Smooth muscle cell (in vitro differentiated cells): ENCODE data around the gene KDM1A. TPM values are rescaled to one million over a fixed set of nuclear protein-coding genes. Genes with fewer than 3 reads are reported as not detected.
"Not testable (repeated sequence)": the region's sequence is repeated elsewhere in the genome, so short reads cannot be mapped to it uniquely, and the experiment has no call there.

Source experiments
- DNase-seq: peaks from one replicate; lab custom pipeline; 2025; ENCODE audit not compliant: unreplicated experiment; lab: John Stamatoyannopoulos, UW
- H2AFZ ChIP-seq: fragments of 200-600 bp; sonication (generic); 2 replicates; pipeline ENCODE4 v1.6.0; 2016; ENCODE audit warnings: antibody characterized with exemption, low read depth, mild to moderate bottlenecking
- H3F3A ChIP-seq: fragments of 200-600 bp; sonication (generic); 2 replicates; pipeline ENCODE4 v1.6.0; 2017; ENCODE audit warnings: antibody characterized with exemption, low read depth
- H3K27ac ChIP-seq: fragments of 200-600 bp; sonication (generic); 2 replicates; pipeline ENCODE4 v1.5.1; 2016; ENCODE audit warnings: low read depth, mild to moderate bottlenecking
- H3K27me3 ChIP-seq: fragments of 200-600 bp; sonication (generic); 2 replicates; pipeline ENCODE4 v1.6.1; 2016; ENCODE audit warnings: low read depth, mild to moderate bottlenecking
- H3K36me3 ChIP-seq: fragments of 200-600 bp; sonication (generic); 2 replicates; pipeline ENCODE4 v1.5.1; 2016; ENCODE audit warnings: low read depth
- H3K4me1 ChIP-seq: fragments of 200-600 bp; sonication (generic); 2 replicates; pipeline ENCODE4 v1.5.1; 2016; ENCODE audit warnings: low read depth
- H3K4me2 ChIP-seq: fragments of 200-600 bp; sonication (generic); 2 replicates; pipeline ENCODE4 v1.6.0; 2016; ENCODE audit warnings: mild to moderate bottlenecking
- H3K4me3 ChIP-seq: fragments of 200-600 bp; sonication (generic); 2 replicates; pipeline ENCODE4 v1.5.1; 2016; ENCODE audit warnings: mild to moderate bottlenecking
- H3K79me2 ChIP-seq: fragments of 200-600 bp; sonication (generic); 2 replicates; pipeline ENCODE4 v1.6.0; 2016; ENCODE audit warnings: low read depth, mild to moderate bottlenecking
- H3K9ac ChIP-seq: fragments of 200-600 bp; sonication (generic); 2 replicates; pipeline ENCODE4 v1.6.0; 2016; ENCODE audit warnings: low read depth
- H3K9me3 ChIP-seq: fragments of 200-600 bp; sonication (generic); replicated peaks from 2 replicates; pipeline ENCODE4 v1.5.1; 2016; ENCODE audit warnings: low read depth
- H4K20me1 ChIP-seq: fragments of 200-600 bp; sonication (generic); 2 replicates; pipeline ENCODE4 v1.6.0; 2016; ENCODE audit warnings: low read depth
- WGBS: methylation state at CpG from one replicate; pipeline ENCODE4 v1.1.7; 2016; ENCODE audit warnings: low lambda C conversion rate; 5-methylcytosine and 5-hydroxymethylcytosine counted together
- polyA plus RNA-seq: library from polyadenylated mRNA; unstranded; fragments of >200 nt; fragmentation: Nextera tagmentation; extraction: Ambion mirVana; gene quantifications from 2 replicates; pipeline ENCODE4 v1.2.1, GENCODE V29; 2016
- total RNA-seq: library from RNA; depleted of rRNA; stranded (reverse); fragments of >200 nt; gene quantifications from 2 replicates; pipeline ENCODE4 v1.2.3, GENCODE V29; 2014
- TF ChIP-seq, protein P1 (sequence below): fragments of 200-600 bp; sonication (generic); IDR thresholded peaks from 2 replicates; pipeline ENCODE4 v1.5.1; 2017; ENCODE audit warnings: borderline replicate concordance, mild to moderate bottlenecking, antibody characterized with exemption; ENCODE audit not compliant: insufficient read depth, poor library complexity, severe bottlenecking

The KDM1A gene
- total and polyA plus RNA-seq, 2 experiments from 2014 or later, result 93.0 to 103 TPM

DNA sequence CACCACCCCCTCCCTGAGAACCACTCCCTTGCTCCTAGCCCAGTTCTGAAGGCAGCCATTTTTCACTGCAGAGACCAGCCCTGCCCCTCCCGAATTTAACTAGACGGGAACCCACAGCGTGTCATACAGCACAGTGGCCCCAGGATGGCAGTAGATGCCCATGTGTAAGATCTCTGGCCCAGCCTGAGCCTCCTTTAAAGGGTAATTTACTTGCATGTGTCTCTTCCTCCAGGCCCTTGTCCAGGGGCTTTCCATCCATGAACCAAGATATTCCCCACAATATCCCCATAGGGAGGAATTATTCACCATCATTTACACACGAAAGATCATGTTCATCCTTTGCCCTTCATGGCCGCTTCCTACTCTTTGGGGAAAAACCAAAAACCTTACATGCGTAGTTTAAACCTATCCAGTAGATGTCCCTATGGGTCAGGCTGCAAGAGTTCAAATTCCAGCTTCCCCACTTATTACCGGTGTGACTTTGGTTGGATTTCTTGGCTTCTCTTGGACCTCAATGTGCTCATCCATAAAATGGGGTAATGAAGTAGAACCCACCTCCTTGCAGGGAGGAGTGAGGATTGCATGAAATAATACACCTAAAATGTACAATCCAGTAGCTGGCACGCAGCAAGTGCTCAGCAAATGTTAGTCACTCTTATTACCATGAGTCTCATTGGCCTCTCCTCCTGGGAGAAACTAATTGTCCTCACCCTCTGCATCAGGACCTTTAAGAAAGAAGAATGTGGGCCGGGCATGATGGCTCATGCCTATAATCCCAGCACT, 42.6 kb upstream of the KDM1A start:
- no peaks in the 10 kb centered on the region for H3K9me3 ChIP-seq
- no peaks in the 10 kb centered on the region for H3K36me3 ChIP-seq
- no peak overlapping the region for H3K4me2 ChIP-seq
- H3K27me3 ChIP-seq, result peaks cover 2% of the 10 kb centered on the region
- WGBS, result 46% methylated on average over 9 of the region's 9 CpGs
- no peaks in the 10 kb centered on the region for H3F3A ChIP-seq
- H3K27ac ChIP-seq, result no peak overlapping the region
- no peak overlapping the region for H3K9ac ChIP-seq
- H4K20me1 ChIP-seq, result no peaks in the 10 kb centered on the region
- no peaks in the 10 kb centered on the region for H3K79me2 ChIP-seq
- H3K4me1 ChIP-seq, result no peaks in the 10 kb centered on the region
- no peak overlapping the region for H3K4me3 ChIP-seq
- peak; percentile 14 for DNase-seq
- no peak overlapping the region for H2AFZ ChIP-seq
- TF ChIP-seq, protein P1, sequence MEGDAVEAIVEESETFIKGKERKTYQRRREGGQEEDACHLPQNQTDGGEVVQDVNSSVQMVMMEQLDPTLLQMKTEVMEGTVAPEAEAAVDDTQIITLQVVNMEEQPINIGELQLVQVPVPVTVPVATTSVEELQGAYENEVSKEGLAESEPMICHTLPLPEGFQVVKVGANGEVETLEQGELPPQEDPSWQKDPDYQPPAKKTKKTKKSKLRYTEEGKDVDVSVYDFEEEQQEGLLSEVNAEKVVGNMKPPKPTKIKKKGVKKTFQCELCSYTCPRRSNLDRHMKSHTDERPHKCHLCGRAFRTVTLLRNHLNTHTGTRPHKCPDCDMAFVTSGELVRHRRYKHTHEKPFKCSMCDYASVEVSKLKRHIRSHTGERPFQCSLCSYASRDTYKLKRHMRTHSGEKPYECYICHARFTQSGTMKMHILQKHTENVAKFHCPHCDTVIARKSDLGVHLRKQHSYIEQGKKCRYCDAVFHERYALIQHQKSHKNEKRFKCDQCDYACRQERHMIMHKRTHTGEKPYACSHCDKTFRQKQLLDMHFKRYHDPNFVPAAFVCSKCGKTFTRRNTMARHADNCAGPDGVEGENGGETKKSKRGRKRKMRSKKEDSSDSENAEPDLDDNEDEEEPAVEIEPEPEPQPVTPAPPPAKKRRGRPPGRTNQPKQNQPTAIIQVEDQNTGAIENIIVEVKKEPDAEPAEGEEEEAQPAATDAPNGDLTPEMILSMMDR, result peak; percentile 82

DNA sequence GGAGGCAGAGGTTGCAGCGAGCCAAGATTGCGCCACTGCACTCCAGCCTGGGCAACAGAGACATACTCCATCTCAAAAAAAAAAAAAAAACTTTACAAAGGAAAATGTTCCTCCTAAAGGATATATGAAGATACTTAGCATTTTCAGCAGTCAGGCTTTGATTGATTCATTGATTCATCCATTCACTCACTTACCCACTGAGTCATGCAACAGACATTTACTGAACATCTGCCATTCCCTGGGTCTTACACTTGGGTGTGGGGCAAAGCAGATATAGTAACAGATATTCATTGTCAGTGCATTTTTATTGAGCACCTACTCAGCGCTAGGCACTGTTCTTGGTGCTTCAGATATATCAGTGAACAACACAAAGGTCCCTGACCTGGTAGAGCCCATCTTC, 41.0 kb upstream of the KDM1A start:
- DNase-seq, result no peak
- TF ChIP-seq, protein P1, result no peak
- Histone ChIP-seq H4K20me1 (no peaks in the 10 kb centered on the region), H3K9ac (no peak overlapping the region), H3K36me3 (no peaks in the 10 kb centered on the region), H3K9me3 (no peaks in the 10 kb centered on the region), H3K79me2 (no peaks in the 10 kb centered on the region), H3K4me3 (no peak overlapping the region), H3K4me1 (no peaks in the 10 kb centered on the region), H3K27me3 (peaks cover 9% of the 10 kb centered on the region), H3F3A (no peaks in the 10 kb centered on the region), H3K4me2 (no peak overlapping the region), H2AFZ (no peak overlapping the region), H3K27ac (no peak overlapping the region)
- WGBS, result 98% methylated on average over 3 of the region's 3 CpGs

DNA sequence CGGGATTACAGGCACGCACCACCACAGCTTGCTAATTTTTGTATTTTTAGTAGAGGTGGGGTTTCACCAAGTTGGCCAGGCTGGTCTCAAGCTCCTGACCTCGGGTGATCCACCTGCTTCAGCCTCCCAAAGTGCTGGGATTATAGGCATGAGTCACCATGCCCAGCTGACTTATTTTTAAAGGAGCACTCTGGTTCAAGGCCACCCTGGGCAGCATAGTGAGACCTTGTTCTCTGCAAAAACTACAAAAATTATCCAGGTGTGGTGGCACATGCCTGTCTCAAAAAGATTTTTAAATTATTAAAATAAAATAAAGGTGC, 38.8 kb upstream of the KDM1A start:
- 88% methylated on average over 3 of the region's 3 CpGs for WGBS
- not testable (repeated sequence) for H3K4me3 ChIP-seq, H3K4me2 ChIP-seq

DNA sequence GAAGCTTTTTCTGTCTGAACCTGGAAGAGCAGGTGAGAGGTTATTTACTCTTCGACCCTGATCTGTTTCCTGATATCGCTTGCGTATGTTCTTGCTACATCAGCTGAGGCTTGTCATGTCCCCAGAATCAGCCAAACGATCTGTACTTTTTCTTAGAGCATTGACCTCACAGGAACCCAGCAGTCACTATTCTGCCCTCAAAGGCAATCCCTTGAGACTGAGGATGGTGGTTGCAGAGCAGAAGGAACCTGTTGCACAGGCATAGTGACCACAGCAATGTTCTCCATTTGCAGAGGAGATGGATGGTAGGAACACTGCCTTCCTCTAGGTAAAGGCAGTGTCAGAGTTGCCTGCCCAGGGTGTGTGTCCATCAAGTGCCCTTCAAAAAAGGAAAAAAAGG, 35.3 kb upstream of the KDM1A start:
- TF ChIP-seq, protein P1, result no peak
- 90% methylated on average over 4 of the region's 4 CpGs for WGBS
- no peaks in the 10 kb centered on the region for H3K4me1 ChIP-seq

More for the DNA sequence above, 38.8 kb upstream of the KDM1A start:
- H3K9me3 ChIP-seq, H3F3A ChIP-seq, H3K4me1 ChIP-seq, H3K9ac ChIP-seq, H3K27ac ChIP-seq, DNase-seq, H2AFZ ChIP-seq, H3K27me3 ChIP-seq, H3K36me3 ChIP-seq, H4K20me1 ChIP-seq, H3K79me2 ChIP-seq: not testable (repeated sequence)

DNA sequence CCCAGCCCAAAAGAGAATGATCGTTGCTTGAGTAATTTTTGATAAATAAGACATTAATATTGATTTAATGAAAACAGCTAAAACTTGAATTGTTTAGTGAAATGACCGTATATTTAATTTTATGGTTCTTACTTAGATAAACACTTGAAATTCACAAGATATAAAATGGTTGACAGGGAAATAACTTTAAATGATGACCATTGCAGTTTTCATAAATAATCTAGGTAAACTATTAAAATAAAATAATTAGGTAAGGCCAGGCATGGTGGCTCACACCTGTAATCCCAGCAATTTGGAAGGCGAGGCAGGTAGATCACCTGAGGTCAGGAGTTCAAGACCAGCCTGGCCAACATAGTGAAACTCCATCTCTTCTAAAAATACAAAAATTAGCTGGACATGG, 26.9 kb upstream of the KDM1A start:
- H3K4me1 ChIP-seq, DNase-seq, H4K20me1 ChIP-seq, H2AFZ ChIP-seq, H3K27me3 ChIP-seq, H3F3A ChIP-seq, H3K36me3 ChIP-seq, H3K4me2 ChIP-seq, H3K9ac ChIP-seq, H3K4me3 ChIP-seq, H3K27ac ChIP-seq, H3K79me2 ChIP-seq: not testable (repeated sequence)
- WGBS, result 66% methylated on average over 3 of the region's 3 CpGs
- H3K9me3 ChIP-seq, result peaks cover 17% of the 10 kb centered on the region

More for the DNA sequence above, 35.3 kb upstream of the KDM1A start:
- Histone ChIP-seq H4K20me1 (no peaks in the 10 kb centered on the region), H2AFZ (no peak overlapping the region), H3K9me3 (no peaks in the 10 kb centered on the region), H3F3A (no peaks in the 10 kb centered on the region), H3K27me3 (peaks cover 13% of the 10 kb centered on the region), H3K4me3 (no peak overlapping the region), H3K79me2 (no peaks in the 10 kb centered on the region), H3K9ac (no peak overlapping the region), H3K27ac (no peak overlapping the region), H3K36me3 (no peaks in the 10 kb centered on the region), H3K4me2 (no peak overlapping the region)
- DNase-seq, result no peak

DNA sequence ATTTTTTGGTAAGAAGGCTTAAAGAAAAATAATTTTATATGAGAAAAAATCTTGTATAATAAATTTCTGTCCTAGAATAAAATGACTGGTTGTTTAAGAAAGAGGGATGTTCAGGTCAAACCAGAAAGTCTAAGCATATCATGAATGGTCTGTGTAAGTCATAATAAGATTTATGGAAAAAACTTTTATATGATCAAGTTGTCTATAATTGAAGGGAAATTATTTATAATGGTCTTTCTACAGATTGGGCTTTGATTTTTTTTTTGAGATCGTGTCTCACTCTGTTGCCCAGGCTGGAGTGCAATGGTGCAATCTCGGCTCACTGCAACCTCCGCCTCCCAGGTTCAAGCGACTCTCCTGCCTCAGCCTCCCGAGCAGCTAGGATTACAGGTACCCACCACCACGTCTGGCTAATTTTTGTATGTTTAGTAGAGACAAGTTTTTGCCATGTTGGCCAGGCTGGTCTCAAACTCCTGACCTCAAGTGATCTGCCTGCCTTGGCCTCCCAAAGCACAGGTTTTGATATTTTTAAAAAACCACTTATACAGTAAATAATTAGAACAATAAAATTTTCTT, 26.0 kb upstream of the KDM1A start:
- not testable (repeated sequence) for H3K4me2 ChIP-seq, H3F3A ChIP-seq, H3K79me2 ChIP-seq, H3K4me1 ChIP-seq, H2AFZ ChIP-seq, H4K20me1 ChIP-seq, H3K36me3 ChIP-seq, H3K27ac ChIP-seq, DNase-seq, H3K4me3 ChIP-seq, H3K27me3 ChIP-seq, H3K9ac ChIP-seq
- 76% methylated on average over 6 of the region's 6 CpGs for WGBS
- peaks cover 17% of the 10 kb centered on the region for H3K9me3 ChIP-seq
